HUES6 (cell line): ENCODE results near the gene KDM3B.
"Not testable (repeated sequence)": the region's sequence is repeated elsewhere in the genome, so short reads cannot be mapped to it uniquely, and the experiment has no call there.

Source experiments
- H3K27ac ChIP-seq: 2 replicates; pipeline ENCODE4 v1.7.0; 2013; ENCODE audit warnings: low read depth, mild to moderate bottlenecking, low read length, inconsistent platforms
- H3K27me3 ChIP-seq: 2 replicates; pipeline ENCODE4 v1.6.1; 2013; ENCODE audit warnings: low read length; ENCODE audit not compliant: control insufficient read depth, insufficient read depth
- H3K36me3 ChIP-seq: 2 replicates; pipeline ENCODE4 v1.6.1; 2013; ENCODE audit warnings: low read length; ENCODE audit not compliant: control insufficient read depth, insufficient read depth
- H3K4me1 ChIP-seq: 2 replicates; pipeline ENCODE4 v1.6.1; 2013; ENCODE audit warnings: low read length; ENCODE audit not compliant: control insufficient read depth, insufficient read depth
- H3K4me3 ChIP-seq: 2 replicates; pipeline ENCODE4 v1.5.1; 2013; ENCODE audit warnings: low read depth, low read length
- H3K9ac ChIP-seq: one replicate; pipeline ENCODE4 v1.6.1; 2013; ENCODE audit warnings: mild to moderate bottlenecking, low read length
- H3K9me3 ChIP-seq: 2 replicates; pipeline ENCODE4 v1.6.1; 2013; ENCODE audit warnings: low read depth, low read length; ENCODE audit not compliant: control insufficient read depth, insufficient read depth

Gene KDM3B

DNA sequence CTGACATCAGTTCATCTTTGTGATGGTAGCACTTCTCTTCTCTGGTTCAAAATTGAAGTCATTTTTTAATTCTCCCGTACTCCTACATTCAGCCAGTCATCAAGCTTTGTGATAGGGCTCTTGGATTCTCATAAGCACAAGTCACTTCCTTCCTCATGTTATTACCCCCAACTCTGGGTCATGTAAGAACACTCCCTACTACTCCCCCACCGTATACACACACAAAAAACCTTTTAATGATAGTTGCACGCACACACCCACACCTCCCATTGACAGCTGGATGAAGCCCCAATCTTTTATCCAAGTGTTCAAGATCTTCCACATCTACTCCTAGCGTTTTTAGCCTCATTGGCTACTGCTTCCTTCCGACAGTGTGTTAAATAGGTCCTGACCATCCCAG, 16.8 kb downstream of the KDM3B start:
- H3K36me3 ChIP-seq, result peaks cover 19% of the 10 kb centered on the region
- H3K9me3 ChIP-seq, result no peaks in the 10 kb centered on the region
- H3K9ac ChIP-seq, result no peak overlapping the region
- H3K27ac ChIP-seq, result no peak overlapping the region
- H3K4me1 ChIP-seq, result no peaks in the 10 kb centered on the region; the same call in 1 of the 2 replicates
- no peak overlapping the region for H3K4me3 ChIP-seq
- no peaks in the 10 kb centered on the region for H3K27me3 ChIP-seq

- Histone ChIP-seq H3K27me3 (no peaks in the 10 kb centered on the region), H3K9me3 (no peaks in the 10 kb centered on the region), H3K9ac (no peak overlapping the region), H3K36me3 (peaks cover 20% of the 10 kb centered on the region), H3K27ac (no peak overlapping the region), H3K4me1 (no peaks in the 10 kb centered on the region; the same call in 1 of the 2 replicates), H3K4me3 (no peak overlapping the region)
Observed at GRCh38 chr5:138369706-138370105, 17.2 kb downstream of the KDM3B start.

GRCh38 chr5:138370537-138370936, 18.1 kb downstream of the KDM3B start:
- H3K9ac ChIP-seq, result no peak overlapping the region
- no peak overlapping the region for H3K4me3 ChIP-seq
- H3K27ac ChIP-seq, result no peak overlapping the region
- H3K4me1 ChIP-seq, result no peaks in the 10 kb centered on the region; the same call in 1 of the 2 replicates
- peaks cover 24% of the 10 kb centered on the region for H3K36me3 ChIP-seq
- H3K27me3 ChIP-seq, result no peaks in the 10 kb centered on the region
- H3K9me3 ChIP-seq, result no peaks in the 10 kb centered on the region

- Histone ChIP-seq H3K36me3 (peaks cover 28% of the 10 kb centered on the region), H3K27me3 (no peaks in the 10 kb centered on the region), H3K9me3 (no peaks in the 10 kb centered on the region), H3K9ac (no peak overlapping the region), H3K4me3 (no peak overlapping the region), H3K27ac (no peak overlapping the region), H3K4me1 (no peaks in the 10 kb centered on the region; the same call in 1 of the 2 replicates)
Observed at GRCh38 chr5:138371454-138371853, 19.0 kb downstream of the KDM3B start.

- Histone ChIP-seq H3K9ac (no peak overlapping the region), H3K4me3 (no peak overlapping the region), H3K27ac (peak overlapping the region; percentile 56; the same call in 1 of the 2 replicates), H3K4me1 (no peaks in the 10 kb centered on the region), H3K9me3 (no peaks in the 10 kb centered on the region), H3K36me3 (peaks cover 36% of the 10 kb centered on the region), H3K27me3 (no peaks in the 10 kb centered on the region)
Observed at GRCh38 chr5:138372225-138372624, 19.7 kb downstream of the KDM3B start.

DNA sequence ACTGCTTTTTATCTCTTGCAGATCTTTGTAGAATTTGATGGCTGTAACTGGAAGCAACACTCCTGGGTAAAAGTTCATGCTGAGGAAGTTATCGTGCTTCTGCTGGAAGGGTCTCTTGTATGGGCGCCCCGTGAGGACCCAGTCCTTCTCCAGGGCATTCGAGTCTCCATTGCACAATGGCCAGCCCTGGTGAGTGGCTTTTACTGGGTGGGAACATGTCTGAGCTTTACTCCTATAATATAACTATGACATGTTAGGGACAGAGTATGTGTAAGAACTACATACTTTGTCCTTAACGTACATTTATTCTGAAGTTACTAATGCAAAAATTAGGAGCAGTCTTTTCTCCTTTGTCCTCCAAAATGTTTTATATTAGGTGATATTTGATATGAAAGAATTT, 20.2 kb downstream of the KDM3B start:
- H3K4me1 ChIP-seq, result no peaks in the 10 kb centered on the region
- H3K9ac ChIP-seq, result no peak overlapping the region
- peaks cover 40% of the 10 kb centered on the region for H3K36me3 ChIP-seq

GRCh38 chr5:138382347-138382746, 29.9 kb downstream of the KDM3B start:
- Histone ChIP-seq H3K4me1 (no peaks in the 10 kb centered on the region), H3K4me3 (no peak overlapping the region), H3K27me3 (no peaks in the 10 kb centered on the region), H3K36me3 (peaks cover 73% of the 10 kb centered on the region), H3K27ac (no peak overlapping the region), H3K9ac (no peak overlapping the region), H3K9me3 (no peaks in the 10 kb centered on the region)

More for the DNA sequence above, 20.2 kb downstream of the KDM3B start:
- no peaks in the 10 kb centered on the region for H3K27me3 ChIP-seq
- H3K27ac ChIP-seq, result peak overlapping the region; percentile 56; the same call in 1 of the 2 replicates
- no peaks in the 10 kb centered on the region for H3K9me3 ChIP-seq
- H3K4me3 ChIP-seq, result no peak overlapping the region

- H3K9me3 ChIP-seq, result no peaks in the 10 kb centered on the region
- H3K36me3 ChIP-seq, result peaks cover 67% of the 10 kb centered on the region
- H3K9ac ChIP-seq, result no peak overlapping the region
- no peaks in the 10 kb centered on the region for H3K4me1 ChIP-seq
- no peak overlapping the region for H3K27ac ChIP-seq
- H3K4me3 ChIP-seq, result no peak overlapping the region
- no peaks in the 10 kb centered on the region for H3K27me3 ChIP-seq
Observed at GRCh38 chr5:138385660-138386059, 33.2 kb downstream of the KDM3B start.

- Histone ChIP-seq H3K4me3 (no peak overlapping the region), H3K4me1 (no peaks in the 10 kb centered on the region), H3K9me3 (no peaks in the 10 kb centered on the region), H3K9ac (no peak overlapping the region), H3K36me3 (peaks cover 68% of the 10 kb centered on the region), H3K27ac (no peak overlapping the region), H3K27me3 (no peaks in the 10 kb centered on the region)
Observed at GRCh38 chr5:138386290-138386689, 33.8 kb downstream of the KDM3B start.

DNA sequence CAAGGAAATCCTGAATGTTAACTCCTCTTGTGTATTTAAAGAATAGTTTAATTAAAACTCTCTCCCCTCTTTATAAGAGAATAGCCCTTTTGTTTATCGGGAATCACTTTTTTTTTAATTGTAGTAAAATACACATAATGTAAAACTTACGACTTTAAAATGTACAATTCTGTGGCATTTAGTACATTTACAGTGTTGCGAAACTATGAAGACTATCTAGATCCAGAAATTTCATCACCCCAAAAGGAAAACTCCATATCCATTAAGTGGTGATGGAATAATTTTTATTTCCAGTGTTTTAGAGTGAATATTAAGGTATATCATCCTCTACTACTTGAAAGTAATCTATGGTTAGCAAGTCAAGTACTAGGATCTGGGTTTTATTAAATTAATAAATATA, 36.8 kb downstream of the KDM3B start:
- Histone ChIP-seq H3K9ac (no peak overlapping the region), H3K4me1 (no peaks in the 10 kb centered on the region), H3K27ac (no peak overlapping the region), H3K27me3 (no peaks in the 10 kb centered on the region), H3K9me3 (no peaks in the 10 kb centered on the region), H3K36me3 (peaks cover 81% of the 10 kb centered on the region), H3K4me3 (no peak overlapping the region)

GRCh38 chr5:138389911-138390310, 37.4 kb downstream of the KDM3B start:
- peaks cover 84% of the 10 kb centered on the region for H3K36me3 ChIP-seq
- not testable (repeated sequence) for H3K9ac ChIP-seq, H3K4me1 ChIP-seq, H3K9me3 ChIP-seq, H3K4me3 ChIP-seq, H3K27me3 ChIP-seq, H3K27ac ChIP-seq

DNA sequence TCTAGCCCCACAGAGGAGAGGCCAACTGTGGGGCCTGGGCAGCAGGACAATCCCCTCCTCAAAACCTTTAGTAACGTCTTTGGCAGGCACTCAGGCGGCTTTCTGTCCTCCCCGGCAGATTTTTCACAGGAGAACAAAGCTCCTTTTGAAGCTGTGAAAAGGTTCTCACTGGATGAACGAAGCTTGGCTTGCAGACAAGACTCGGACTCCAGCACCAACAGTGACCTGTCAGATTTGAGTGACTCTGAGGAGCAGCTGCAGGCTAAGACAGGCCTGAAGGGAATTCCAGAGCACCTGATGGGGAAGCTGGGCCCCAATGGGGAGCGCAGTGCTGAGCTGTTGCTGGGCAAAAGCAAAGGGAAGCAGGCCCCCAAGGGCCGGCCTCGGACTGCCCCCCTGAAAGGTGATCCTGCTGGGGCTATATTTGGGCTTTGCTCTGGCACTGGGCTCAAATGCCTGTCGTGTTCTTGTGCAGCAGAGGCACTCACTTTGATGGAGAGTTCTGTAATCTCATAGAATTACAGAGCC, 39.4 kb downstream of the KDM3B start:
- Histone ChIP-seq H3K27ac (no peak overlapping the region), H3K9ac (no peak overlapping the region), H3K27me3 (no peaks in the 10 kb centered on the region), H3K9me3 (no peaks in the 10 kb centered on the region), H3K36me3 (peaks cover 82% of the 10 kb centered on the region), H3K4me3 (no peak overlapping the region), H3K4me1 (no peaks in the 10 kb centered on the region)
